NCI-H1930 (cell line): ENCODE results near the gene HDAC9.

Experiments used
- DNase-seq, 2 experiments: peaks; one replicate each; lab custom pipeline; 2025; lab: John Stamatoyannopoulos, UW

Gene HDAC9

DNA sequence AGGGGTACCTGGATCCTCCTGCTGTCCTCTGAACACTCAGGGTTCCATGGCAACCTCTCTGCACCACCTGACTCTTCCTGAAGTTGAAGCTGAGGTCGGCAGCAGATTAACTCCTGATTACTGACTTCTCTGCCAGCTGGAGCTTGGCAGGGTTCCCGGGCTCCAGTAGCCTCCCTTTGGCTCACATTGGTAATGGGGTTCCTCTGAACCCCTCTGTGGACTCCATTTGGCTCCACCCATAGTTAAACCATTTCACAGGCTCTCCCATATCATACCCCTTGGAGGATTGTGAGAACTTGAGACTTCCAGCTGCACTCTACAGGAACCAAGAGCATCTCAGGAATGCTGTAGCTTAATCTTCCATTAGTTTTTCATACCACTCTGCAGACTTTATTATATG is 292.5 kb downstream of the HDAC9 start:
- no peak for DNase-seq

DNA sequence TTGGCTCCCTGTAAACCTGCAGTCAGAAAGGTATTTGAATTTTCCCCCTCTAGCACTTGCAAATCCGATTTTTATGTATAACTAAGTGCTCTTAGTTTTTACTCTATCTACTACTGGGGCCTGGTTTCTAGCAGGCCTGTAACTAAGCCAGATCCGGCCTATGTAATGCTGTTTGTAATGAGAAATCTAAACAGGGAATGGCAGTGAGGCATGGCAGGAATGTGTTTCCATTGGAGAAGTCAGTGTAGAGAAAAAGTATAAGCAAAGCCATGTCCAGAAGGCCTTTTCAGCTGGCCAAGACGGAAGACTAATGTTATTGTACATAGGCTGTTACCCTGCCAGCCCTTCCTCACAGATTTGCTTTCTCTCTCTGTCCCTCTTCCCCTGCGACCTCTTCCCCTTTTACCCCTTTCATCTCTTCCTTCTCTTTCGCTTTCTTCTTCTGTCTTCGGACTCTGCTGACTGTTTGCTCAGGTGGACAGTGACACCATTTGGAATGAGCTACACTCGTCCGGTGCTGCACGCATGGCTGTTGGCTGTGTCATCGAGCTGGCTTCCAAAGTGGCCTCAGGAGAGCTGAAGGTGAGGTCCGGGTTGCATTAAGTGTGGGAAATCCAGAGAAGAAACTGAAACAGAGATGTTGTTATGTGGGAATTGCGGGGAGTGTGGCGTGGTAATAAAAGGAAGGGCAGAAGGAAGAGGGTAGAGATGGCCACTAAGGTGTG is 297.5 kb downstream of the HDAC9 start:
- no peak for DNase-seq

DNA sequence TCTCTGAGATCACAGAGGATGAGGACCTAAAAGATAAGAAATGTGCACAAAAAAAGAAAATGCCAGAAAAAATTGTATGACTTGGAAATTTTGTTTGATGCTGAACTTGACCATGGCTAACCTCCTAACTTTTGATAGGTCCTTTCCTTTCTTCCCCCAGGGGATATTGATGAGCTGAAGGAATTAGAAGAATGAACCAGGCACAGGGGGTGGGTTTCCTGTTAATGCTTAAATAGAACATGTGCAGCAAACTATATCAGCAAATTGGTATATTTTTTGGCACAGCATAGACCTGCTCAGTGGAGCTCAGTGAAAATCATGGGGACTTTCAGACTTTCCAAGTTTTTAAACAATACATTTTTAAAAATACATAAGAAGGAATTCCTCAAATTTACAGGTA is 300.7 kb downstream of the HDAC9 start:
- DNase-seq, result no peak

DNA sequence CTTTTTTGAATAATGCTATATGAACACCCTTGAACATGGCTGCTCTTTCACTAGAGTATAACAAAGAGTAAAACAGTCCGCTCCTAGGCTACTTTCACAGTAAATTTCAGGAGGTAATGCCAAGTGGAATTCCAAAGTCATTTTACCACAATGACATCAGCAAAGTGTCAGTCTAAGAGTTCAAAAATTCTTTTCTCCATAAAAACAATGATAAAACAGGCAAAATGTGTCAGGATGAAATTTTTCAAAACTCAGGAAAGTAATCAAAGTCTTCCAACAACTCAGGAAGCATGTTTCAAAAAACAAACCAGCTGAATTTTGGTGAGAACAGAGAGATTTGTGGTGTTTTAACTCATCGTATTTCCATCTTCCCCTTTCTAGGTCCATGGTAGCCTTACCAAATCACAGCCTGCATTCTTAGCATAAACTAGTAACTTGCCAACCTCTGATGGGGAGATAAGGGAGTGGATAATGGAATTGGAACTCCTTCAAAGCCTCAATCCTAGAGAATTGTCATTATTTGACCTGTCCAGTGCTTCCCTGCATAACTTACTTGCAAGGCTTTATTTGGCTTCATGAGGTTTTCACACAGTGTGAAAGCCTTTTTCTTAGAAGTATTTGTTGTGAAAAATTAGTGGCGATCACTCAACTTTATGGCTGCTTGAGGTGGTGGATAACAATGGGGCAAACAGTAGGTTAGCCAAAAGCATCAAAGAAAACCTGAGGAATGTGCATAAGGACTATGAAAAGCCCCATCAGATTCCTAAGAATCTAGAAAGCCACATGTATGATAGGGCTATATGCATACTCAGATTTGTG is 302.7 kb downstream of the HDAC9 start:
- DNase-seq, result no peak

GRCh38 chr7:18799899-18800298 is 304.4 kb downstream of the HDAC9 start:
- no peak for DNase-seq

GRCh38 chr7:18803923-18804322 is 308.4 kb downstream of the HDAC9 start:
- no peak for DNase-seq

DNA sequence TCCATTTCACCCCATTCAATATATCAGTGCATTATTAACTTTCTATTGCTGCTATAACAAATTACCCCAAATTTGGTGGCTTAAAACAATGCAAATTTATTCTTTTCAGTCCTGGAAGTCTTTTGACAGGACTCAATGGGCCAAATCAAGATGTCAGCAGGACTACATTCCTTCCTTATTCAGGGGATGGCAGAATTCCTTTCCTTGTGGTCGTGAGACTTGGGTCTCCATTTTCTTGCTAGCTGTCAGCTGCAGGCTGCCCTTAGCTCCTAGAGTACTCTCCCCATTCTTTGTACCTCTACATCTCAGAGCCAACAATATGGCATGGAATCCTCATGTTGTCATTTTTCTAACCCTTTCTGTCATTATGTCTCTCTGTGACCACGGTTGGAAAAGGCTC is 310.6 kb downstream of the HDAC9 start:
- DNase-seq, result no peak

- no peak for DNase-seq
Observed at GRCh38 chr7:18808026-18808425, 312.5 kb downstream of the HDAC9 start.

GRCh38 chr7:18815261-18815960 is 319.9 kb downstream of the HDAC9 start:
- no peak for DNase-seq

DNA sequence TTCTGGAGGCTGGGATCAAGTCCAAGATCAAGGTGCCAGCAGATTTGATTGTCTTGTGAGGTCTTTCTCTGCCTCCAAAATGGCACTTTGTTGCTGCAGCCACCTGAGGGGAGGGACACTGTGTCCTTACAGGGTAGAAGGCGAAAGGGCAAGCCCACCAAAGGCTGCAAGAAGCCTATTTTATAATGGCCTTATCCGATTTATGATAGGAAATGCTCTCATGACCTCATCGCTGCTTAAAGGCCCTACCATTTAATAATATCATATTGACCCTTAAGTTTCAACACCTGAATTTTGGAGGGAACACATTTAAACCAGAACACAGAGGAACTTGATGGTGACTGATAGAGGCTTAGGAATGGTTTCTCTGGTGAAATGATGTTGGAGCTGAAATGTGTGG is 325.4 kb downstream of the HDAC9 start:
- no peak for DNase-seq

DNA sequence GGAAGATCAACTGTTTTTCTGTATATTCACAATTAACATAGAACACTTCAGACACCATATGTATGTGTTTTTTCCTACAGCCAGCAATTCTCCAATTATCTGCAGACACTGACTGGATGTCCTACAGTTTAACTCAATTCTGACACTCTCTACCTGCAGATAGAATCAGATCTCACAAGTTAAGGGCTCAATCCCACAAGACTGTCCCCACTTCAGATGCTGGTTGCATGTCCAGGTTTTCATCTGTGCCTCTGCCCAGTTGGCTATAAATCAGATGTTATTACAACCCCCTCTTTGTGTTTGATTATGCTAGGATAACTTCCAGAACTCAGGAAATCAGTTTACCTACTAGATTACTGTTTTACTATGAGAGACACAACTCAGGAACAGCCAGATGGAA is 326.0 kb downstream of the HDAC9 start:
- no peak for DNase-seq

DNA sequence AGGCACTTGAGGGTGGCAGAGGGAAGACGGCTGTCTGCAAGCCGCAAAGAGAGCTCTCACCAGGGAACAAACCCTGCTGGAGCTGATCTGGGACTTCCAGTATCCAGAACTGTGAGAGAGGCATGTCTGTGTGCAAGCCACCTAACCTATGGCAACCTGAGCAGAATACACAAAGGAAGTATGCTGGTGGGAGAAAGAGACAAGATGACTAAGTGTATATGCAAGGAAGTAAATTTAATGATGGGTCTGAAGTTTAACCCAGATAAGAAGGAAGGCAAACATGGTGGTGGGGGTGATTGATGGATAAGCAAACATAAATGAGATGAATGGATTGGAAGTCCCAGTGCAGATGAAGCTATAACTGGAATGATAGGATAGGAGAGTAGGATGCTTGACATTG is 328.6 kb downstream of the HDAC9 start:
- no peak for DNase-seq

GRCh38 chr7:18828260-18828993 is 332.9 kb downstream of the HDAC9 start:
- no peak for DNase-seq

- no peak for DNase-seq
Observed at GRCh38 chr7:18828994-18829857, 333.7 kb downstream of the HDAC9 start.

- DNase-seq, result no peak
Observed at GRCh38 chr7:18829858-18830285, 334.3 kb downstream of the HDAC9 start.

DNA sequence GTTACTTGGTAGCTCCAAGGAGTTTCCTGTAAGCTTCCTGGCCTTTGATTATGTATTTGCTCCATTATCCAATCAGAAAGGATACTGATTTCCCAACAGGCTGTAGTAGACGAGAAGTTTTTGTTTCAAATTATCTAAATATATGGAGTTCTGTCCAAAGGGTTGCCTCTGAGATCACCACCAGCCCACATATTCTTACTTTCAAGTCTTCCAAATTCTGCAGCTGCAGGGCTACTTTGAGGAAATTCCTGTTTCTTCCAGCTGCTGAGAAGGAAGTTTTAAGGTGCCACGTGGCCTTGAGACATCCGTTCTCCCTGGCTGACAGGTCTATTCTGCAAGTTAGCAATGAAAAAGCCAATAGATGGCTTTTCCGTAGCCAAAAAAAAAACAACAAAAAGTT is 335.9 kb downstream of the HDAC9 start:
- no peak for DNase-seq

- no peak for DNase-seq
Observed at GRCh38 chr7:18831943-18832342, 336.4 kb downstream of the HDAC9 start.

- no peak for DNase-seq
Observed at GRCh38 chr7:18834577-18834976, 339.0 kb downstream of the HDAC9 start.

- no peak for DNase-seq
Observed at GRCh38 chr7:18835001-18835690, 339.6 kb downstream of the HDAC9 start.

GRCh38 chr7:18843979-18844378 is 348.4 kb downstream of the HDAC9 start:
- DNase-seq, result no peak

DNA sequence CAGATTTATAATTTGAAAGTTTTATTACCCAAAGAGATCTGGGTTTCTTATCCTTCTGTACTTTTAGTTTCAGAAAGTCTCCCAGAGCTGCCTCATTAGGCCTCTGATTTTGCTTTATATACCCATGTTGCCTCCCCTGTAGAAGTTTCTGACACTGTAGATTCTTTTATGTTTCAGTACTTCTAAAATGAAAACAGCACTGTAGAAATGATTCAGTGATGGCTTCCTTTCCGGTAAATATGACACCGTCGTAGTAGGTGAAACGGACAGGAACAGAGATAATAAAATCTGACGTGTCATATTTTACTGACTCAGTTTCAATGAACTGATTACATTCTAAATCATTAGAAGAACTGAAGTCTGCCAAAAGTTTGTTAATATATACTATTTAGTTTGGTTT is 349.2 kb downstream of the HDAC9 start:
- DNase-seq, result no peak
